ENCODE measurements around the gene SLC25A13.

SLC25A13 gene

GRCh38 chr7:96211954-96212353 is 109.9 kb downstream of the SLC25A13 start:
- no peak overlapping the region for H3K27ac Mint-ChIP-seq

GRCh38 chr7:96205665-96206064 is 116.2 kb downstream of the SLC25A13 start:
- H3K27me3 Mint-ChIP-seq: no peaks in the 10 kb centered on the region
- H3K27ac Mint-ChIP-seq: no peak overlapping the region
- ATAC-seq (ENCODE audit: low read depth) (no peak), DNase-seq (ENCODE audit: low spot score in 2 of 2) (no peak)
- no peaks in the 10 kb centered on the region for H3K9me3 Mint-ChIP-seq
- peaks cover 3% of the 10 kb centered on the region for H3K4me1 Mint-ChIP-seq
- H3K4me3 Mint-ChIP-seq: no peak overlapping the region
- H3K36me3 Mint-ChIP-seq: peaks cover 16% of the 10 kb centered on the region

More at GRCh38 chr7:96211954-96212353, 109.9 kb downstream of the SLC25A13 start:
- DNase-seq (ENCODE audit: low spot score in 2 of 2) (no peak), ATAC-seq (ENCODE audit: low read depth) (no peak)
- Mint-ChIP-seq H3K9me3 (peaks cover 3% of the 10 kb centered on the region), H3K4me3 (no peak overlapping the region), H3K4me1 (no peaks in the 10 kb centered on the region), H3K27me3 (no peaks in the 10 kb centered on the region), H3K36me3 (peaks cover 14% of the 10 kb centered on the region)

- peaks cover 17% of the 10 kb centered on the region for H3K36me3 Mint-ChIP-seq
Measured at GRCh38 chr7:96204601-96205000, 117.3 kb downstream of the SLC25A13 start.

GRCh38 chr7:96203786-96204185 is 118.1 kb downstream of the SLC25A13 start:
- DNase-seq (ENCODE audit: low spot score in 2 of 2) (no peak), ATAC-seq (ENCODE audit: low read depth) (no peak)
- no peaks in the 10 kb centered on the region for H3K9me3 Mint-ChIP-seq
- no peak overlapping the region for H3K27ac Mint-ChIP-seq
- H3K36me3 Mint-ChIP-seq: peaks cover 20% of the 10 kb centered on the region
- no peaks in the 10 kb centered on the region for H3K27me3 Mint-ChIP-seq
- H3K4me1 Mint-ChIP-seq: peaks cover 4% of the 10 kb centered on the region
- no peak overlapping the region for H3K4me3 Mint-ChIP-seq

More at GRCh38 chr7:96204601-96205000, 117.3 kb downstream of the SLC25A13 start:
- ATAC-seq (ENCODE audit: low read depth) (no peak), DNase-seq (ENCODE audit: low spot score in 2 of 2) (no peak)
- H3K27ac Mint-ChIP-seq: no peak overlapping the region
- H3K4me3 Mint-ChIP-seq: no peak overlapping the region
- H3K27me3 Mint-ChIP-seq: no peaks in the 10 kb centered on the region
- H3K9me3 Mint-ChIP-seq: no peaks in the 10 kb centered on the region
- peaks cover 4% of the 10 kb centered on the region for H3K4me1 Mint-ChIP-seq

GRCh38 chr7:96202102-96202501 is 119.8 kb downstream of the SLC25A13 start:
- Mint-ChIP-seq H3K27ac (no peak overlapping the region), H3K27me3 (no peaks in the 10 kb centered on the region), H3K4me3 (no peak overlapping the region), H3K36me3 (peaks cover 15% of the 10 kb centered on the region), H3K4me1 (peaks cover 4% of the 10 kb centered on the region), H3K9me3 (no peaks in the 10 kb centered on the region)
- ATAC-seq (ENCODE audit: low read depth) (no peak), DNase-seq (ENCODE audit: low spot score in 2 of 2) (no peak)

GRCh38 chr7:96200740-96201139 is 121.2 kb downstream of the SLC25A13 start:
- Mint-ChIP-seq H3K36me3 (peaks cover 18% of the 10 kb centered on the region), H3K4me3 (no peak overlapping the region), H3K27me3 (no peaks in the 10 kb centered on the region), H3K9me3 (no peaks in the 10 kb centered on the region), H3K27ac (no peak overlapping the region), H3K4me1 (peaks cover 4% of the 10 kb centered on the region)
- no peak for DNase-seq (ENCODE audit: low spot score in 2 of 2)
- no peak for ATAC-seq (ENCODE audit: low read depth)

- ATAC-seq (ENCODE audit: low read depth): no peak
- H3K4me1 Mint-ChIP-seq: peaks cover 4% of the 10 kb centered on the region
- H3K9me3 Mint-ChIP-seq: no peaks in the 10 kb centered on the region
- peaks cover 23% of the 10 kb centered on the region for H3K36me3 Mint-ChIP-seq
- H3K4me3 Mint-ChIP-seq: no peak overlapping the region
- H3K27me3 Mint-ChIP-seq: no peaks in the 10 kb centered on the region
- DNase-seq (ENCODE audit: low spot score in 2 of 2): no peak
- H3K27ac Mint-ChIP-seq: no peak overlapping the region
Measured at GRCh38 chr7:96199421-96199820, 122.5 kb downstream of the SLC25A13 start.

- Mint-ChIP-seq H3K4me1 (peaks cover 4% of the 10 kb centered on the region), H3K27ac (no peak overlapping the region), H3K36me3 (peaks cover 29% of the 10 kb centered on the region), H3K27me3 (no peaks in the 10 kb centered on the region), H3K4me3 (no peak overlapping the region), H3K9me3 (no peaks in the 10 kb centered on the region)
- DNase-seq (ENCODE audit: low spot score in 2 of 2): no peak
- ATAC-seq (ENCODE audit: low read depth): no peak
Measured at GRCh38 chr7:96198047-96198636, 123.8 kb downstream of the SLC25A13 start.

GRCh38 chr7:96196676-96197075 is 125.2 kb downstream of the SLC25A13 start:
- ATAC-seq (ENCODE audit: low read depth): no peak
- peaks cover 4% of the 10 kb centered on the region for H3K4me1 Mint-ChIP-seq

GRCh38 chr7:96189129-96189820 is 132.6 kb downstream of the SLC25A13 start:
- no peaks in the 10 kb centered on the region for H3K27me3 Mint-ChIP-seq
- no peak overlapping the region for H3K4me3 Mint-ChIP-seq
- peaks cover 41% of the 10 kb centered on the region for H3K36me3 Mint-ChIP-seq
- ATAC-seq (ENCODE audit: low read depth) (no peak), DNase-seq (ENCODE audit: low spot score in 2 of 2) (no peak)
- H3K4me1 Mint-ChIP-seq: no peaks in the 10 kb centered on the region
- H3K9me3 Mint-ChIP-seq: no peaks in the 10 kb centered on the region
- no peak overlapping the region for H3K27ac Mint-ChIP-seq

More at GRCh38 chr7:96196676-96197075, 125.2 kb downstream of the SLC25A13 start:
- H3K27ac Mint-ChIP-seq: no peak overlapping the region
- H3K4me3 Mint-ChIP-seq: no peak overlapping the region
- peaks cover 32% of the 10 kb centered on the region for H3K36me3 Mint-ChIP-seq
- H3K9me3 Mint-ChIP-seq: no peaks in the 10 kb centered on the region
- DNase-seq (ENCODE audit: low spot score in 2 of 2): no peak
- H3K27me3 Mint-ChIP-seq: no peaks in the 10 kb centered on the region

- Mint-ChIP-seq H3K4me1 (no peaks in the 10 kb centered on the region), H3K27me3 (no peaks in the 10 kb centered on the region), H3K4me3 (no peak overlapping the region), H3K9me3 (no peaks in the 10 kb centered on the region), H3K27ac (no peak overlapping the region), H3K36me3 (peaks cover 42% of the 10 kb centered on the region)
- ATAC-seq (ENCODE audit: low read depth) (no peak), DNase-seq (ENCODE audit: low spot score in 2 of 2) (no peak)
Measured at GRCh38 chr7:96188591-96188991, 133.3 kb downstream of the SLC25A13 start.

- no peak for ATAC-seq (ENCODE audit: low read depth)
- Mint-ChIP-seq H3K36me3 (peaks cover 43% of the 10 kb centered on the region), H3K4me3 (no peak overlapping the region), H3K4me1 (no peaks in the 10 kb centered on the region), H3K9me3 (no peaks in the 10 kb centered on the region), H3K27ac (no peak overlapping the region), H3K27me3 (no peaks in the 10 kb centered on the region)
- no peak for DNase-seq (ENCODE audit: low spot score in 2 of 2)
Measured at GRCh38 chr7:96188174-96188581, 133.7 kb downstream of the SLC25A13 start.

GRCh38 chr7:96187735-96188134 is 134.2 kb downstream of the SLC25A13 start:
- Mint-ChIP-seq H3K4me3 (no peak overlapping the region), H3K36me3 (peaks cover 46% of the 10 kb centered on the region), H3K27me3 (no peaks in the 10 kb centered on the region), H3K9me3 (no peaks in the 10 kb centered on the region), H3K27ac (no peak overlapping the region), H3K4me1 (no peaks in the 10 kb centered on the region)
- no peak for DNase-seq (ENCODE audit: low spot score in 2 of 2)
- ATAC-seq (ENCODE audit: low read depth): no peak

GRCh38 chr7:96184783-96185182 is 137.1 kb downstream of the SLC25A13 start:
- H3K36me3 Mint-ChIP-seq: peaks cover 38% of the 10 kb centered on the region
- no peak overlapping the region for H3K27ac Mint-ChIP-seq
- H3K4me3 Mint-ChIP-seq: no peak overlapping the region

More at GRCh38 chr7:96184783-96185182, 137.1 kb downstream of the SLC25A13 start:
- DNase-seq (ENCODE audit: low spot score in 2 of 2) (no peak), ATAC-seq (ENCODE audit: low read depth) (no peak)
- Mint-ChIP-seq H3K27me3 (no peaks in the 10 kb centered on the region), H3K9me3 (no peaks in the 10 kb centered on the region), H3K4me1 (no peaks in the 10 kb centered on the region)

All from memory B cell (primary cell).